MCF 10A (cell line): Measurements from ENCODE around the gene KLK11. TPM values are rescaled to one million over a fixed set of nuclear protein-coding genes. Genes with fewer than 3 reads are reported as not detected.

ENCODE experiments used
- BruUV-seq: library from RNA; stranded (reverse); fragments of 400-500 nt; replicated peaks from 2 replicates; lab custom pipeline; 2021; lab: Mats Ljungman, UMichigan
- CTCF ChIA-PET: fragments of 300-600 bp; sonication (Branson Sonifier 250); formaldehyde crosslinking; extraction: SDS; loops from one replicate; lab custom pipeline; 2021; ENCODE audit warnings: antibody characterized with exemption, inconsistent platforms; lab: Yijun Ruan, JAX
- POLR2A ChIA-PET: fragments of 300-600, 350-650 bp; sonication (Branson Sonifier 250); formaldehyde crosslinking; extraction: SDS; loops from one replicate; lab custom pipeline; 2020; ENCODE audit warnings: antibody characterized with exemption, inconsistent platforms; lab: Yijun Ruan, JAX
- DNase-seq: peaks from one replicate; pipeline ENCODE4 v3.0.0-alpha.2; 2018; ENCODE audit not compliant: unreplicated experiment
- H3K27ac Mint-ChIP-seq: one replicate; pipeline ENCODE4 v1.8.0; 2022; ENCODE audit warnings: mild to moderate bottlenecking, low read depth, mixed read lengths; ENCODE audit not compliant: unreplicated experiment
- H3K27me3 Mint-ChIP-seq: one replicate; pipeline ENCODE4 v1.8.0; 2022; ENCODE audit warnings: mixed read lengths; ENCODE audit not compliant: insufficient read depth, unreplicated experiment
- H3K36me3 Mint-ChIP-seq: one replicate; pipeline ENCODE4 v1.8.0; 2022; ENCODE audit warnings: mild to moderate bottlenecking, moderate library complexity, mixed read lengths; ENCODE audit not compliant: insufficient read depth, unreplicated experiment
- H3K4me1 Mint-ChIP-seq: one replicate; pipeline ENCODE4 v1.8.0; 2022; ENCODE audit warnings: mixed read lengths; ENCODE audit not compliant: insufficient read depth, unreplicated experiment
- H3K4me3 Mint-ChIP-seq: one replicate; pipeline ENCODE4 v1.8.0; 2022; ENCODE audit warnings: mild to moderate bottlenecking, moderate library complexity, mixed read lengths; ENCODE audit not compliant: unreplicated experiment
- H3K9me3 Mint-ChIP-seq: one replicate; pipeline ENCODE4 v1.8.0; 2022; ENCODE audit warnings: mixed read lengths; ENCODE audit not compliant: unreplicated experiment
- intact Hi-C: fragments of 100-400 bp; cut with micrococcal nuclease; formaldehyde crosslinking; loops from 2 replicates; pipeline ENCODE4 v1.14.1; 2022
- total RNA-seq: library from RNA; stranded (reverse); gene quantifications from 2 replicates; pipeline ENCODE4 v1.2.3, GENCODE V29; 2022
- TF ChIP-seq, protein P1 (sequence below): fragments of 200-600 bp; IDR thresholded peaks from one replicate; pipeline ENCODE4 v1.8.0; 2022; ENCODE audit warnings: antibody characterized with exemption, mild to moderate bottlenecking; ENCODE audit not compliant: unreplicated experiment

The KLK11 gene
- total RNA-seq, 1 experiment from 2014 or later, result not detected

DNA sequence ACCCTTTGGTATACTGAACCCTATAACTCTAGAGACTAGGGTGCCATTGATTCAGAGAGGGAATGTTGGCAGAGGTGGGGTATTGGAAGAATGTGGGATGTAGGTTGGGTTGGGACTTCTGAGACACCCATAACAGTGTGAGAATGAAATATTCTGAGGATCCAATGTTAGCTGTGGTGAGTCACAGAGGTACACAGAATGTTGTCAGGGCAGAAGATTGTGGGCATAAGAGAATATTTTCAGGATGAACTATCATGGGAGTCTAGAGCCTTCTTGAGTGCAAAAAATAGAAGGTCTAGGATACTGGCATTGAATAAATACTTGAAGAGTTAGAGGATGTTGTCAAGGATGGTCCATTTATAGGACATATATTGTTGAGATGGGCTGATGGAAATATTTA lies 29.4 kb upstream of the KLK11 start:
- intact Hi-C loops, result no loop called here
- POLR2A ChIA-PET, result no interaction called here
- CTCF ChIA-PET, result no interaction called here
- H3K27ac Mint-ChIP-seq, result no peak overlapping the region
- no peaks in the 10 kb centered on the region for H3K36me3 Mint-ChIP-seq
- H3K4me3 Mint-ChIP-seq, result no peak overlapping the region
- no TSS peak for BruUV-seq
- DNase-seq, result no peak
- TF ChIP-seq, protein P1, sequence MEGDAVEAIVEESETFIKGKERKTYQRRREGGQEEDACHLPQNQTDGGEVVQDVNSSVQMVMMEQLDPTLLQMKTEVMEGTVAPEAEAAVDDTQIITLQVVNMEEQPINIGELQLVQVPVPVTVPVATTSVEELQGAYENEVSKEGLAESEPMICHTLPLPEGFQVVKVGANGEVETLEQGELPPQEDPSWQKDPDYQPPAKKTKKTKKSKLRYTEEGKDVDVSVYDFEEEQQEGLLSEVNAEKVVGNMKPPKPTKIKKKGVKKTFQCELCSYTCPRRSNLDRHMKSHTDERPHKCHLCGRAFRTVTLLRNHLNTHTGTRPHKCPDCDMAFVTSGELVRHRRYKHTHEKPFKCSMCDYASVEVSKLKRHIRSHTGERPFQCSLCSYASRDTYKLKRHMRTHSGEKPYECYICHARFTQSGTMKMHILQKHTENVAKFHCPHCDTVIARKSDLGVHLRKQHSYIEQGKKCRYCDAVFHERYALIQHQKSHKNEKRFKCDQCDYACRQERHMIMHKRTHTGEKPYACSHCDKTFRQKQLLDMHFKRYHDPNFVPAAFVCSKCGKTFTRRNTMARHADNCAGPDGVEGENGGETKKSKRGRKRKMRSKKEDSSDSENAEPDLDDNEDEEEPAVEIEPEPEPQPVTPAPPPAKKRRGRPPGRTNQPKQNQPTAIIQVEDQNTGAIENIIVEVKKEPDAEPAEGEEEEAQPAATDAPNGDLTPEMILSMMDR, result no peak
- peaks cover 12% of the 10 kb centered on the region for H3K27me3 Mint-ChIP-seq
- peaks cover 47% of the 10 kb centered on the region for H3K9me3 Mint-ChIP-seq
- H3K4me1 Mint-ChIP-seq, result no peaks in the 10 kb centered on the region

DNA sequence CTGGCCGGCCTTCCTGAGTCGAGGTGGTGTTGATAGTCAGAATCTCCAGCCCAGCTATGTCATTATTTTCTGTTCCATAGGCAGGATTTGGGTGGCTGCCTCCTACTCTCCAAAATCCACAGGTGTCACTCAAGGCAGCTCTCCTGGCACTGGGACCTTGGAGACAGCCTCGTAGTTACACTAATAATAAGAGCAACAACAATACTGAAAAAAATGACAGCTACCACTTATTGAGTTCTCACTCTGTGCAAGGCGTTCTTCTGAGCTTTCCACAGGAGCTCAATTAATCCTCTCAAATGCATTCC lies 20.6 kb upstream of the KLK11 start:
- H3K9me3 Mint-ChIP-seq, result peaks cover 8% of the 10 kb centered on the region
- H3K4me3 Mint-ChIP-seq, result no peak overlapping the region
- ChIA-PET POLR2A (no interaction called here), CTCF (interaction anchor here (0.7 to 1.0 kb wide), 2 partner anchors 26 to 34 kb away, joined by 3 to 4 read pairs; no protein-coding TSS in a partner anchor)
- no peak for DNase-seq
- intact Hi-C loops, result no loop called here
- TF ChIP-seq, protein P1, result no peak
- H3K27ac Mint-ChIP-seq, result no peak overlapping the region
- no TSS peak for BruUV-seq
- H3K36me3 Mint-ChIP-seq, result no peaks in the 10 kb centered on the region
- no peaks in the 10 kb centered on the region for H3K27me3 Mint-ChIP-seq
- no peaks in the 10 kb centered on the region for H3K4me1 Mint-ChIP-seq

DNA sequence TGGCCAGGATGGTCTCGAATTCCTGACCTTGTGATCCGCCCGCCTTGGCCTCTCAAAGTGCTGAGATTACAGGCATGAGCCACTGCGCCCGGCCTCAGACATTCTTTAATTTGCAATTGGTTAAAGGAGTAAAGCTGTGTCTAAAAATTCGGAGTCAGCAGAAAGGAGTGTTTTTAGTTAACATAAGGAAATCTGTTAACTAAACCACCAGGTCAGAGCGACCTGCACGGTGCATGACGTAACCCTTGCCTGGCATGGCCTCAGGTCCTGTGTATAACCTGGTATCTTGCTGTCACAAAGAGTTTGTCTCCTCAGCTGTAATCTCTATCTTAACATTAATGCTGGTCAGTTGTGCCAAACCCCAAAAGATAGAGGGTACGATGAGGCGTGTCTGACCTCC lies 17.9 kb upstream of the KLK11 start:
- intact Hi-C loops, result no loop called here
- TF ChIP-seq, protein P1, result no peak
- Mint-ChIP-seq H3K4me3 (no peak overlapping the region), H3K36me3 (no peaks in the 10 kb centered on the region), H3K4me1 (no peaks in the 10 kb centered on the region), H3K27me3 (no peaks in the 10 kb centered on the region), H3K9me3 (peaks cover 8% of the 10 kb centered on the region), H3K27ac (no peak overlapping the region)
- CTCF ChIA-PET, result interaction anchor here (0.7 to 1.8 kb wide), 3 partner anchors 18 to 115 kb away, joined by 3 to 7 read pairs (median 4); no protein-coding TSS in a partner anchor
- no peak for DNase-seq
- POLR2A ChIA-PET, result no interaction called here
- BruUV-seq, result no TSS peak

DNA sequence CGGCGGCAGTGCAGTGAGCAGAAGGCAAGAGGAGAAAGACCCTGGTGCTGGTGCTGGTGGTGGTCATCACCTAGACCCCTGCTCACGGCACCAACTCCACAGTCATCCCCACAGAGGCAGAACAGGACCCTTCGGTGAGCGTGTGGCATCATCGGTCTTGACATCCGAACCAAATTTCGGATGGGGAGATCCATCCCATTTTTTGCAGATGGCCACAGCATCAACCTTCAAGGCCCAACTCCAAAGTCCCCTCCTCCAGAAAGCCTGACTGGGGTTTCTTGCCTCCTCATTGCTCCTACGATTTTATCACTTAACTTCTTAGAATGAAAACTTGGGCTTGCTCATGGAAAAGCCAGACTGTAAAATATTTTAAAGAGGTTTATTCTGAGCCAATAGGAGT lies 17.1 kb upstream of the KLK11 start:
- ChIA-PET POLR2A (interaction anchor here (1.0 kb wide), 1 partner anchor 23 kb away, joined by 4 read pairs; no protein-coding TSS in a partner anchor), CTCF (interaction anchor here (1.8 kb wide), 1 partner anchor 53 kb away, joined by 7 read pairs; no protein-coding TSS in a partner anchor)
- no peaks in the 10 kb centered on the region for H3K27me3 Mint-ChIP-seq
- BruUV-seq, result no TSS peak
- H3K9me3 Mint-ChIP-seq, result peaks cover 8% of the 10 kb centered on the region
- TF ChIP-seq, protein P1, result no peak
- H3K4me1 Mint-ChIP-seq, result no peaks in the 10 kb centered on the region
- intact Hi-C loops, result no loop called here
- DNase-seq, result no peak
- no peak overlapping the region for H3K4me3 Mint-ChIP-seq
- no peaks in the 10 kb centered on the region for H3K36me3 Mint-ChIP-seq
- H3K27ac Mint-ChIP-seq, result no peak overlapping the region
